ENCODE data around the gene SND1. TPM values are rescaled to one million over a fixed set of nuclear protein-coding genes. Genes with fewer than 3 reads are reported as not detected.

The SND1 gene
- total RNA-seq, 1 experiment from 2014 or later, result 218 TPM

GRCh38 chr7:127666602-127667001, 14.6 kb downstream of the SND1 start:
- Histone ChIP-seq H2BK12ac (ENCODE audit: insufficient read length, low read depth, low read length) (no peak overlapping the region), H3K18ac (ENCODE audit: insufficient read length, low read depth, low read length) (no peak overlapping the region), H3K27me3 (ENCODE audit: insufficient read depth, low read length) (no peaks in the 10 kb centered on the region), H2AK5ac (ENCODE audit: insufficient read length, low read length) (no peak overlapping the region), H3K4me2 (ENCODE audit: insufficient read depth, insufficient read length, low read length) (no peak overlapping the region), H2BK15ac (ENCODE audit: low read depth, low read length) (no peak overlapping the region), H3K79me2 (ENCODE audit: insufficient read depth, low read length) (peaks cover 37% of the 10 kb centered on the region), H3K27ac (ENCODE audit: insufficient read length, low read depth, low read length) (no peak overlapping the region), H3K9me3 (ENCODE audit: control insufficient read depth, low read depth, low read length) (no peaks in the 10 kb centered on the region), H3K4me1 (ENCODE audit: insufficient read depth, low read length) (peaks cover 3% of the 10 kb centered on the region; the same call in 1 of the 2 replicates), H3K56ac (ENCODE audit: insufficient read length, low read depth, low read length) (no peak overlapping the region), H2BK120ac (ENCODE audit: low read depth, low read length, poor library complexity, severe bottlenecking) (no peak overlapping the region), H3K14ac (ENCODE audit: insufficient read depth, low read length) (no peak overlapping the region), H2BK20ac (ENCODE audit: low read depth, low read length, poor library complexity, severe bottlenecking) (no peak overlapping the region), H3K9ac (ENCODE audit: extremely low read depth, insufficient read length, low read length) (no peak overlapping the region), H4K91ac (ENCODE audit: insufficient read length, low read depth, low read length) (no peak overlapping the region), H2BK5ac (ENCODE audit: insufficient read length, low read length) (no peak overlapping the region), H4K20me1 (ENCODE audit: control insufficient read depth, insufficient read depth, insufficient read length) (no peaks in the 10 kb centered on the region), H4K5ac (ENCODE audit: insufficient read length, low read depth, low read length) (no peak overlapping the region), H3K4ac (ENCODE audit: low read depth, low read length) (no peak overlapping the region), H3T11ph (ENCODE audit: low read length) (no peak overlapping the region), H3K79me1 (ENCODE audit: insufficient read depth, low read depth, low read length, poor library complexity, severe bottlenecking) (peaks cover 5% of the 10 kb centered on the region), H4K8ac (replicated peaks; ENCODE audit: insufficient read length, low read depth, low read length) (no peak overlapping the region), H2AFZ (ENCODE audit: low read length) (no peak overlapping the region), H3K23ac (ENCODE audit: insufficient read length, low read depth, low read length) (no peak overlapping the region), H3K23me2 (ENCODE audit: insufficient read length, low read depth, low read length, poor library complexity, severe bottlenecking) (no peaks in the 10 kb centered on the region)
- no peak for DNase-seq
- TF ChIP-seq, protein P1, sequence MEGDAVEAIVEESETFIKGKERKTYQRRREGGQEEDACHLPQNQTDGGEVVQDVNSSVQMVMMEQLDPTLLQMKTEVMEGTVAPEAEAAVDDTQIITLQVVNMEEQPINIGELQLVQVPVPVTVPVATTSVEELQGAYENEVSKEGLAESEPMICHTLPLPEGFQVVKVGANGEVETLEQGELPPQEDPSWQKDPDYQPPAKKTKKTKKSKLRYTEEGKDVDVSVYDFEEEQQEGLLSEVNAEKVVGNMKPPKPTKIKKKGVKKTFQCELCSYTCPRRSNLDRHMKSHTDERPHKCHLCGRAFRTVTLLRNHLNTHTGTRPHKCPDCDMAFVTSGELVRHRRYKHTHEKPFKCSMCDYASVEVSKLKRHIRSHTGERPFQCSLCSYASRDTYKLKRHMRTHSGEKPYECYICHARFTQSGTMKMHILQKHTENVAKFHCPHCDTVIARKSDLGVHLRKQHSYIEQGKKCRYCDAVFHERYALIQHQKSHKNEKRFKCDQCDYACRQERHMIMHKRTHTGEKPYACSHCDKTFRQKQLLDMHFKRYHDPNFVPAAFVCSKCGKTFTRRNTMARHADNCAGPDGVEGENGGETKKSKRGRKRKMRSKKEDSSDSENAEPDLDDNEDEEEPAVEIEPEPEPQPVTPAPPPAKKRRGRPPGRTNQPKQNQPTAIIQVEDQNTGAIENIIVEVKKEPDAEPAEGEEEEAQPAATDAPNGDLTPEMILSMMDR (conservative IDR thresholded peaks at IDR 0.05), result no peak
- no peaks in the 10 kb centered on the region for H3K27me3 Mint-ChIP-seq (ENCODE audit: low read depth)
- H3K9me3 Mint-ChIP-seq, result no peaks in the 10 kb centered on the region
- H3K4me1 Mint-ChIP-seq, result peaks cover 55 to 56% of the 10 kb centered on the region in 2 experiments
- H3K36me3 Mint-ChIP-seq (ENCODE audit: insufficient read depth in 1 of 3, low read depth in 3 of 3), result peaks cover 12 to 25% (median 23%) of the 10 kb centered on the region in 3 experiments
- H3K4me3 Mint-ChIP-seq, result peak overlapping the region in 1 of 2 experiments; percentile 18; a peak in 2 of 5 replicates
- H3K27ac Mint-ChIP-seq, result peak overlapping the region in 1 of 3 experiments; percentile 88; a peak in 2 of 7 replicates
- no CpG with 5 or more reads among the region's 4 CpGs for WGBS (ENCODE audit: extremely low coverage, insufficient read length, low lambda C conversion rate)

All from H9 (cell line).